Right lobe of liver (tissue), 6 donors: ENCODE results near the gene BORCS5. TPM values are rescaled to one million over a fixed set of nuclear protein-coding genes. Genes with fewer than 3 reads are reported as not detected.
"Not testable (repeated sequence)": the region's sequence is repeated elsewhere in the genome, so short reads cannot be mapped to it uniquely, and the experiment has no call there.

Source experiments
- ATAC-seq, 4 donors: fragments of 200-7000 bp; cut with Tn5 transposase; one replicate each; pipeline ENCODE4 v1.9.1; 2020; ENCODE audit warnings: mild to moderate bottlenecking in 4 of 4, moderate library complexity in 4 of 4
- DNase-seq, 3 donors: peaks; one replicate each; pipeline ENCODE4 v3.0.0-alpha.2; 2020
- H3K27ac ChIP-seq, 3 donors: fragments of 200-600 bp; one replicate each; pipeline ENCODE4 v1.8.0; 2022
- H3K27me3 ChIP-seq, 2 donors: fragments of 200-600 bp; one replicate each; pipeline ENCODE4 v1.8.0; 2022
- H3K36me3 ChIP-seq, 4 donors: fragments of 200-600 bp; sonication (generic) in 1 of 4; one replicate each; pipeline versions ENCODE4 v1.5.1 to v1.8.0; 2017 to 2022; ENCODE audit warnings: control low read depth in 1 of 4
- H3K4me1 ChIP-seq, 4 donors: fragments of 200-600 bp; sonication (generic) in 1 of 4; one replicate each; pipeline versions ENCODE4 v1.5.1 to v1.8.0; 2017 to 2022; ENCODE audit warnings: control low read depth in 1 of 4
- H3K4me3 ChIP-seq, 3 donors: fragments of 200-600 bp; one replicate each; pipeline ENCODE4 v1.8.0; 2022
- H3K9me3 ChIP-seq, 4 donors: fragments of 200-600 bp; sonication (generic) in 1 of 4; one replicate each; pipeline versions ENCODE4 v1.5.1 to v1.8.0; 2017 to 2022; ENCODE audit warnings: control low read depth in 1 of 4
- POLR2A ChIP-seq: fragments of 450-650 bp; IDR thresholded peaks from one replicate; pipeline ENCODE4 v1.6.1; 2017; ENCODE audit warnings: antibody characterized with exemption, mild to moderate bottlenecking
- WGBS: methylation state at CpG from one replicate; pipeline ENCODE4 v1.1.6; 2018; ENCODE audit warnings: low coverage, low lambda C conversion rate; ENCODE audit not compliant: insufficient coverage; ENCODE audit errors: missing lambda C conversion rate; 5-methylcytosine and 5-hydroxymethylcytosine counted together
- intact Hi-C, 2 donors: fragments of 100-400 bp; cut with DNase I; formaldehyde crosslinking; loops; one replicate each; pipeline versions ENCODE4 v1.11.2 to v1.14.1; 2022
- total RNA-seq, 6 experiments: library from RNA; depleted of rRNA in 2 of 6; stranded (reverse); fragments of >200 nt in 2 of 6; fragmentation: NEBNext Ultra II Directional in 3 of 6; extraction: Animal tissue kit (Norgen Biotek cat#: 25700) in 3 of 6; gene quantifications; one replicate each; pipeline versions ENCODE4 v1.1.0 to v1.2.4, GENCODE V29; 2016 to 2023
- TF ChIP-seq, protein P1 (sequence below), 4 donors: fragments of 200-600 bp in 3 of 4; fragments of 450-650 bp in 1 of 4; IDR thresholded peaks; one replicate each; pipeline versions ENCODE4 v1.5.1 to v1.8.0; 2016 to 2022; ENCODE audit warnings: antibody characterized with exemption in 4 of 4, mild to moderate bottlenecking in 2 of 4
- donor health status: DM: no; HTN: yes; CAD: no.
- donor health status: DM: no; HTN: no; CAD: no.
- donor health status: DM: no; HTN: no; CAD: no.
- donor health status: DM: no; HTN: yes; CAD: no.
- donor health status: DM: no; HTN: yes; CAD: no.

The BORCS5 gene
- total RNA-seq, 6 experiments from 2014 or later, result 6.0 to 11.1 (median 8.0) TPM

GRCh38 chr12:12415886-12416285, 59.0 kb downstream of the BORCS5 start:
- no peak overlapping the region for H3K4me3 ChIP-seq
- H3K36me3 ChIP-seq, result no peaks in the 10 kb centered on the region
- H3K9me3 ChIP-seq, result no peaks in the 10 kb centered on the region
- intact Hi-C loops, result no loop called here
- no peak overlapping the region for H3K27ac ChIP-seq
- TF ChIP-seq POLR2A, result no peak
- TF ChIP-seq, protein P1, sequence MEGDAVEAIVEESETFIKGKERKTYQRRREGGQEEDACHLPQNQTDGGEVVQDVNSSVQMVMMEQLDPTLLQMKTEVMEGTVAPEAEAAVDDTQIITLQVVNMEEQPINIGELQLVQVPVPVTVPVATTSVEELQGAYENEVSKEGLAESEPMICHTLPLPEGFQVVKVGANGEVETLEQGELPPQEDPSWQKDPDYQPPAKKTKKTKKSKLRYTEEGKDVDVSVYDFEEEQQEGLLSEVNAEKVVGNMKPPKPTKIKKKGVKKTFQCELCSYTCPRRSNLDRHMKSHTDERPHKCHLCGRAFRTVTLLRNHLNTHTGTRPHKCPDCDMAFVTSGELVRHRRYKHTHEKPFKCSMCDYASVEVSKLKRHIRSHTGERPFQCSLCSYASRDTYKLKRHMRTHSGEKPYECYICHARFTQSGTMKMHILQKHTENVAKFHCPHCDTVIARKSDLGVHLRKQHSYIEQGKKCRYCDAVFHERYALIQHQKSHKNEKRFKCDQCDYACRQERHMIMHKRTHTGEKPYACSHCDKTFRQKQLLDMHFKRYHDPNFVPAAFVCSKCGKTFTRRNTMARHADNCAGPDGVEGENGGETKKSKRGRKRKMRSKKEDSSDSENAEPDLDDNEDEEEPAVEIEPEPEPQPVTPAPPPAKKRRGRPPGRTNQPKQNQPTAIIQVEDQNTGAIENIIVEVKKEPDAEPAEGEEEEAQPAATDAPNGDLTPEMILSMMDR (IDR thresholded peaks at IDR 0.05), result no peak
- H3K27me3 ChIP-seq, result no peaks in the 10 kb centered on the region
- 51% methylated on average over 2 of the region's 2 CpGs for WGBS
- ATAC-seq (no peak), DNase-seq (no peak)
- H3K4me1 ChIP-seq, result peaks cover 0 to 5% (median 0%) of the 10 kb centered on the region in 4 donors

GRCh38 chr12:12419165-12419564, 62.3 kb downstream of the BORCS5 start:
- 100% methylated on average over 2 of the region's 3 CpGs for WGBS
- H3K36me3 ChIP-seq, H3K27ac ChIP-seq, H3K9me3 ChIP-seq, intact Hi-C loops, ATAC-seq, H3K4me1 ChIP-seq, DNase-seq, H3K4me3 ChIP-seq, H3K27me3 ChIP-seq: not testable (repeated sequence)

DNA sequence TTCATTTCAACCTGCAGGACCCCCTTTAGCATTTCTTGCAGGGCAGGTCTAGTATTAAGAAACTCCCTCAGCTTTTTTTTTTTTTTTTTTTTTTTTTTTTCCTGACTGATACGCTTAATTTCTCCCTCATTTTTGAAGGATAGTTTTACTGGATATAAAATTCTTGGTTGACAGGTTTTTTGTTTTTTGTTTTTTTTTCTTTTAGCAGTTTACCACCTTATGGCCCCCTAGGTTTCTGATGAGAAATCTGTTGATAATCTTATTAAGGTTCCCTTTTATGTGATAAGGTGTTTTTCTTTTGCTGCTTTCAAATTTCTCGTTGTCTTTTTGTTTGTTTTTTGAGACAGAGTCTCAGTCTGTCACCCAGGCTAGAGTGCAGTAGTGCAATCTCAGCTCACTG, 66.5 kb downstream of the BORCS5 start:
- Histone ChIP-seq H3K36me3 (no peaks in the 10 kb centered on the region), H3K27ac (no peak overlapping the region), H3K4me3 (no peak overlapping the region), H3K9me3 (no peaks in the 10 kb centered on the region), H3K4me1 (no peaks in the 10 kb centered on the region), H3K27me3 (no peaks in the 10 kb centered on the region)
- TF ChIP-seq, protein P1 (IDR thresholded peaks at IDR 0.05), result no peak
- TF ChIP-seq POLR2A, result no peak
- no peak for DNase-seq
- WGBS, result 92% methylated on average over 2 of the region's 2 CpGs
- ATAC-seq, result no peak
- intact Hi-C loops, result no loop called here

DNA sequence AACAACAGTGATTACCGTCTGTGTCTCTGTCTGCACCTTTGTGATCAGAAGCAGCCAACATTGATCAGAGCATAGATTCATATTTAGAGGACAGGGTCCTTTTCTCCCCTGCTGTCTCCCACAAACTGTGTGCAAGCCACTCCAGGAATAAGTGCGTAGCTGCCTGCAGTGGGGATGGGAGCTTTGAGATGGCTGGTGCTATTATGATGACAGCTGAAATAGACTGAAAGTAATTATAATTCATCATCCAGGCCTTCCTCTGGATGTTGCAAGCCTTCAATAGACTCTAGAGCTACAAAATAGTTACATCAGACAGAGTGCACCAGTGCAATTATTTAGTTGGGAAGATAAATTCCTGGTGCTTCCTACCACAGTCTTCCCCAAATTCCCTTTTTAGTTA, 68.1 kb downstream of the BORCS5 start:
- no peaks in the 10 kb centered on the region for H3K27me3 ChIP-seq
- no peak overlapping the region for H3K27ac ChIP-seq
- 33% methylated on average over 1 of the region's 2 CpGs for WGBS
- intact Hi-C loops, result no loop called here
- DNase-seq (no peak), ATAC-seq (no peak)
- no peaks in the 10 kb centered on the region for H3K9me3 ChIP-seq
- no peak overlapping the region for H3K4me3 ChIP-seq
- TF ChIP-seq, protein P1 (IDR thresholded peaks at IDR 0.05), result no peak
- TF ChIP-seq POLR2A, result no peak
- no peaks in the 10 kb centered on the region for H3K36me3 ChIP-seq
- H3K4me1 ChIP-seq, result no peaks in the 10 kb centered on the region

DNA sequence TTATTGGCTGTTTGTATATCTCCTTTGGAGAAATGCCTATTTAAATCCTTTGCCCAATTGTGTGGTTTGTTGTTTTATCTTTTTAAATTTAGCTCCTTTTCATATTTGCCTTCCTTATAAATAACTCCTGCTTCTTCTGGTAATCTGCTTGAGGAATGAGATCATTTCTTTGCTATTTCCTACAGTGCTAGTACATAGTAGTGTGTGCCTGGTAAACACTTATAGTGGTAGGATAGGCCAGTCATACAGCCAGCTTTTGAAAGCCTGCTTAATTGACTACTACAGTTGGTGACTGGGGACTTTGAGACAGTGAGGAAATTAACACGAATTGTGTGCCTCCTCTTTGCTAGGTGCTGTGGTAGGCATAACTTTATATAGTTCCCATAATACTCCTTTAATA, 68.7 kb downstream of the BORCS5 start:
- Histone ChIP-seq H3K9me3 (no peaks in the 10 kb centered on the region), H3K27ac (no peak overlapping the region), H3K36me3 (no peaks in the 10 kb centered on the region), H3K27me3 (no peaks in the 10 kb centered on the region), H3K4me3 (no peak overlapping the region), H3K4me1 (no peaks in the 10 kb centered on the region)
- WGBS, result 25% methylated on average over 1 of the region's 1 CpG
- intact Hi-C loops, result no loop called here
- TF ChIP-seq POLR2A, result no peak
- TF ChIP-seq, protein P1 (IDR thresholded peaks at IDR 0.05), result no peak
- ATAC-seq (peak in 2 of 4 donors; percentile 25 to 55), DNase-seq (no peak)
